Fibroblast of upper back skin (primary cell): Measurements from ENCODE around the gene GPATCH4.
"Not testable (repeated sequence)": the region's sequence is repeated elsewhere in the genome, so short reads cannot be mapped to it uniquely, and the experiment has no call there.

Experiments used
- DNase-seq: peaks from one replicate; pipeline ENCODE4 v3.0.0-alpha.2; 2013

GPATCH4 gene

DNA sequence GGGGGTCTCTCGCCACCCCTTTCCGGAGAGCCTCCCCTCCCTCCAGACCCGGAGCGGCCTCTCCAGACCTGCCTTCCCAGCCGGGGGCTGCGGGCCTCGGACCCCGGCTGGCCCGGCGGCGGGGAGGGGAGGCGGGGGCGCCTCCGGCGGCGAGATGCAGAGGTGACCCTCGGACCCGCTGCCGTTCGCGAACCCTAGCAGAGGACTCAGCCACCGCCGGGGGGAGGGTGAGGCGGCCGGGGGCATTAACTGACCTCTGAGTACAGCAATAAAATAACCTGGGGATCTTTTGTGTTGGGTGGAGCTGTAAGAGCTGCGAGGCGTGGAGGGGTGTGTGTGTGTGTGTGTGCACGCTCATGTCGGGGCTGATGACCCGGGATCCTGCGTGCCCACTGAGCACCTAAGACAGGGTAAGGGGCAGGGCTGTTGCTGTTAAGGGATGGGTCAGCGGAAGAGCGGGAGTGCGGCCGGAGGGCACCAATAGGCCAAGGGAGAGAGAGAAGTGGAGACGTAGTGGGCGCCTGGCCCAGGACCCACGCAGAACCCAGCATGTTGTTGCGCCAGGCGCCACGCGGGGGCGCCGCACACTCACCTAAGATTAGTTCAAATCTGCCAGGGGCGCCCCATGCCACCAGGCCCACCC lies 24.3 kb upstream of the GPATCH4 start:
- DNase-seq, result no peak

DNA sequence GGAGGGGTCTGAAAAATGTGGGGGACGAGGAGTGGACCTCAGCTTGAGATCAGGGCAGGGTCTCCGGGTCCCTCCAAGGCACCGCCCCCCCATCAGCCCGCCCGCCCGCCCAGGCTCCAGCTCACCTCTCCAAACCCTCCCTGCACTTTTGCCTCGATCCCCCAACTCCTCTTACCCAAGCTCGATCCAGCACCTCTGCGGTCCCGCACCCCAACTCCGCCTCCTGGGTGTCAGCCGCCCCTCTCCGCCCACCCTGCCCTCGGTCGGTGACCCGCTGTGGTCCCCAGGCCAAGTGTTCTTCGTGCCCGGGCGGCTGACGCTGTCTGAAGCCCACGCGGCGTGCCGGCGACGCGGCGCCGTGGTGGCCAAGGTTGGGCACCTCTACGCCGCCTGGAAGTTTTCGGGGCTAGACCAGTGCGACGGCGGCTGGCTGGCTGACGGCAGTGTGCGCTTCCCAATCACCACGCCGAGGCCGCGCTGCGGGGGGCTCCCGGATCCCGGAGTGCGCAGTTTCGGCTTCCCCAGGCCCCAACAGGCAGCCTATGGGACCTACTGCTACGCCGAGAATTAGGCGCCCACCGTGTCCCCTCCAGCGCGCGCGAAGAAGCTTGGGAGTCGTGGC lies 23.6 kb upstream of the GPATCH4 start:
- no peak for DNase-seq

DNA sequence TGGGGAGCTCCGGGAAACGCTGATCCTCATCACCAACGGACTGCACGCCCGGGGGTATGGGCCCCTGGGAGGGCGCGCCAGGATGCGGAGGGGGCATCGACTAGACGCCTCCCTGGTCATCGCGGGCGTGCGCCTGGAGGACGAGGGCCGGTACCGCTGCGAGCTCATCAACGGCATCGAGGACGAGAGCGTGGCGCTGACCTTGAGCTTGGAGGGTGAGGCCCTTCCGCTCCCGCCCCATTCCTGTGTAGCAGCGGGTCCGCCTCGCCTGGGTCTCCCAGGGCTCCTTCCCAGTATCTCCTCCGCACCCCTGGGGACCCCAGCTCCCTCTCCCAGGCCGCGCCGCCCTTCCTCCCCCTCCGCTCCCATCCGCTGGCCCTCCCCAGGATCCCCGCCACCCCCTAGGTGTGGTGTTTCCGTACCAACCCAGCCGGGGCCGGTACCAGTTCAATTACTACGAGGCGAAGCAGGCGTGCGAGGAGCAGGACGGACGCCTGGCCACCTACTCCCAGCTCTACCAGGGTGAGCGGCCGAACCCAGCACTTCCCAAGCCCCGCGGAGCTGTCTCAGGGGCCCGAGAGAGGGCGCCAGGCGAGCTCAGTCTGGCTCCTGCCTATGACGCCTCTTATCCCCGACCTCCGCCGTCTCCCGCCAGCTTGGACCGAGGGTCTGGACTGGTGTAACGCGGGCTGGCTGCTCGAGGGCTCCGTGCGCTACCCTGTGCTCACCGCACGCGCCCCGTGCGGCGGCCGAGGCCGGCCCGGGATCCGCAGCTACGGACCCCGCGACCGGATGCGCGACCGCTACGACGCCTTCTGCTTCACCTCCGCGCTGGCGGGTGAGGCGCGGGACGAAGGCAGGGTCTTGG lies 22.9 kb upstream of the GPATCH4 start:
- peak; percentile 31 for DNase-seq

DNA sequence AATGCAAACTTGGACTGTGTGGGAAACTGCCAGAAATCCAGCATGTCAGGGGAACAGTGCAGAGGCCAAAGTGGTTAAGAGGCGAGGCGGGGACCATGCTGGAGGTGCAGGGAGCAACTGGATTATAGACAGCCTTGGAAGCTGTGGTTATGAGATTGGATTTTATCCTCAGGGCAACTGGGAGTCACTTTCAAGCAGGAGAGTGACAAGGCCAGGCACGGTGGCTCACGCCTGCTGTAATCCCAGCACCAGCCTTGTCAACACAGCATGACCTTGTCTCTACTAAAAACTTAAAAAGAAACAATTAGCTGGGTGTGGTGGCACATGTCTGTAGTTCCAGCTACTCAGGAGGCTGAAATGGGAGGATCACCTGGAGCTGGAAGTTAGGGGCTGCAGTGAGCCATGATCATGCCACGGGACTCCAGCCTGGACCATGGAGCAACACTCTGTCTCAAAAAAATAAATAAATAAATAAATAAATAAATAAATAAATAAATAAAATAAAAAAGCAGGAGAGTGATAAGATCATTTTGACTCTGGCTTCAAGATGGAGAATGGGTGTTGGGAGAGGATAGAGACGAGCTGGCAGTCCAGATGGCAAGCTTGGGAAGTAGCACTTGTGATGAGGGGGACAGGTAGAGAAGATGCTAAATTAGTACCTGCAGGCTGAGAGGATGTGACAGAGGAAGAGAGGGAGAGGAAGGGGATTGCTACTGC lies 21.5 kb upstream of the GPATCH4 start:
- DNase-seq, result no peak

DNA sequence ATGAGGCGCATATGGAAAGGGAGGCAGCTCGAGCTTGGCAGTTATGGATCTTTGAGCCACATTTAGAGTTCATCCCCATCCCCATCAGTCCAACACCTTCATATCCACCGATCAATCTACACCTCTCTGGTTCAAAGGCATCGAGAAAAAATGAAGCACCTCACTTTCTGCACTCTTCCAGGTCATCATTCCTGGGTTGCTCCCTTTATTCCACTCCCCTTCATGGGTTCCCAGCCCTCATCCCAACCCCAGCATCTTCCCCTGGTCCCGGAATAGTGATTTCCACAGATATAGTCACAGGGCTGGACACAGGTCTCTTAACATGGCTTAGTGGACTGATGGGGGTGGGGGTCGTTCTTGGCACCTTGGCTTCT lies 18.3 kb upstream of the GPATCH4 start:
- DNase-seq, result no peak

DNA sequence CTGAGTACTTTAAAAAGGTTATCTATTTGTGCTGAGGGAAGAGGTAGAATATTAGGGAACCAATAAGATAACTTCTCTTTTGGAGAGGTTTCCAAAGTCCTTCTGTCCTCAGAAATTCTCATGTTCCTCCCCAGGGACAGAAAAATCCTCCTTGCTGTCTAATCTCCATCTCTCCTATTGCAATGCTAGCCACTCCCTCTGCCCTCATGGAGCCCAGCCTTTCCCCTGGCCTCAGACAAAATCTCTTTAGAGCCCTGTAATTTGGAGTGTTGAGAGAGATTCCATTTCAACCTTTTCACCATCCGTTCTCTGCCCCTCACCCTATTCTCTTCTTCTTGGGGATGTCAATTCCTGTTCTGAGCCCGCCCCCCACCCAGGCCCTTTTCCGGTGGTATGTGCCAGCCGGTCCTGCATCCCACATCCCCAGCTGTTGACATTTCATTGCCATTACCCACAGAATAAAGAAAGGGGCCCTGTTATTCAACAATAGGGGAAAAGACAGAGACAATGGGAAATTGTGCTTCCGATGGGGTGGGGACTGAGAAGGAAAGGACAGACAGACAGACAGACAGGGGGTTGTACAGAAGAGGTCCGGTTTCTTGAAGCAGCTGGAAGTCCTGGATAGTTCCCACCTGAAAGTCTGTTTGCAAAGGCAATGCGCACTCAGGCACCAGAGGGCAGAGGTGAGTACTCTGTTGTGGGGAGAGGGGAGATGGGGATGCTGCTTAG lies 17.7 kb upstream of the GPATCH4 start, which contains the start of gene HAPLN2:
TSS of gene HAPLN2 (plus strand) at position 563 of the 729 bp plus-strand sequence. CDS start 4,076 bp downstream, outside the sequence.
- DNase-seq, result no peak

DNA sequence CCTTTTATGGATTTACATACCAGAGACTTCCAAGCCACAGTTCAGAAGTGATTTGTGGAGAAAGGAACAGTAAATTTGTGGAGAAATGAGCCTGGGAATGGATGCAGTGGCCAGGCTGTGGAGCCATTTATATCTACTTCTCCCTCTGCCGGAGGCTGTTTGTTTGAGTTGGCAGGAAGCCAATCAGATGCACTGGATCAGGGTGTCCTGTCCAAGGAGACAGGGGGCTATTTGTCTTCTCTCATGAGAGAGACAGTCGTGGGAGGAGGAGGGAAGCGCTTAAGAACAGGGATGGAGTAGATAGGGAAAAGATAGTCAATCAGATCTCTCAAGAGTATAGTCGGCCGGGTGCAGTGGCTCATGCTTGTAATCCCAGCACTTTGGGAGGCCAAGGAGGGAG lies 15.2 kb upstream of the GPATCH4 start:
- DNase-seq, result peak; percentile 43

DNA sequence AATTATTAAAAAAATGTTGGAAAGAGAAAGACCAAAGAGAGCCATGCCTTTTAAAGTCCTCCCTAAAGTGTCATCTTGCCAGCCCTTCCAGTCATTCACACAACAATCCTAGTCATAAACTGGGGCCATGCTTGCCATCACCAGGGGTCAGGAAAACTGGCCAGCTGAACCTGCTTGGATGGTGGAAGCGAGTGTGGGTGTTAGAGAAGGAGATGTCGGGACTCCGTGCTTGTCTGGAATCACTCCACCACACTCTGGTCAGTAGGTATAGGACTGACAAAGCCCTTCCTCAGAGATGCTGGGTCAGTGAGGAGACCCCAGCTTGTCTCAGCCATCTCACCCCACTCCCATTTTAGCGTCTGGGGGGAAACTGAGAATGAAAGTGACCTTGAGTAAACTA lies 14.7 kb upstream of the GPATCH4 start:
- DNase-seq, result no peak

DNA sequence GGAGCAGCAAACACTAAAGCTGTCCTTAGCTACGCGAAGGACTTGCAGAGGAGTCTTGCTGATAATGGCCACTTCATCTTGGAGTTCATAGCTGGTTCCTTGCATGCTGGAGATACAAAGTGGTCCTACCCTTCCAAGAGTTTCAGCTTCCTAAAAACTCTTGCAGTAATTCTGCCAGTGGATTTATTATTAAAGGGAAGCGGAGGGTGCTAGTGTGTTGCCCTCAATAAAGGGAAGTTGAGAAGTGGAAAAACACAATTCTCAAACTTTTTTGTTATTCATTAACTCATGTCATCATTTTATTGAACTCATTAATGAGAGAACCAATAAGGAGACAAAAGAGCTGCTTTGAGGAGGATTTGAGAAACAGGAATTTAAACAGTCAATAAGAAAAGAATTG lies 11.4 kb upstream of the GPATCH4 start:
- no peak for DNase-seq

DNA sequence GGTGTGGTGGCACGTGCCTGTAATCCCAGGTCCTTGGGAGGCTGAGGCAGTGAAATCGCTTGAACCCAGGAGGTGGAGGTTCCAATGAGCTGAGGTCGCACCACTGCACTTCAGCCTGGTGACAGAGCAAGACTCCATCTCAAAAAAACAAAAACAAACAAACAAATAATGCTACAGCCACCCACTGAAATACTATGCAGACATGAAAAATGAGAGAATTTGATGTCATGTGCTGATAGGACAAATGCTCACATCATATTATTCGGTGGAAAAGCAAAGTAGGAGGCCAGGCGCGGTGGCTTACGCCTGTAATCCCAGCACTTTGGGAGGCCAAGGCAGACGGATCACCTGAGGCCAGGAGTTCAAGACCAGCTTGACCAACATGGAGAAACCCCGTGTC lies 8.8 kb upstream of the GPATCH4 start:
- DNase-seq, result not testable (repeated sequence)

DNA sequence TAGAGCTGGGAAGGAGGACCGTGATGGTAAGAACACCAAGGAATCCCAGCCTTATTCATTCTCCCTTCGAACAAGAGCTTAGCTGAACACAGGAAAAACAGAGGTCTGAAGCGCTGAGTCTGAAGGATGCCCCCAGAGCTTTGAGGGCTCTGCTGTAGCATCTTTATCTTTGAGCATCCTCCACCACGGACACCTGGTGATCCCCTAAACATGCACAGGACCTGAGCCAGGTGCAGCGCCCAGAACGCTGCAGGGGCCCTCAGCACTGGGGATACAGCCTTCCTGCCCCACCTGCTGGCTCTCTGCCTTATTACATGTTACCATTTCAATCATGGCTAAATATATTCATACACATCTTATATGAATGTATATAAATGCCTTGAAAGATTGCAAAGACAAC lies 7.7 kb upstream of the GPATCH4 start:
- DNase-seq, result peak; percentile 30

DNA sequence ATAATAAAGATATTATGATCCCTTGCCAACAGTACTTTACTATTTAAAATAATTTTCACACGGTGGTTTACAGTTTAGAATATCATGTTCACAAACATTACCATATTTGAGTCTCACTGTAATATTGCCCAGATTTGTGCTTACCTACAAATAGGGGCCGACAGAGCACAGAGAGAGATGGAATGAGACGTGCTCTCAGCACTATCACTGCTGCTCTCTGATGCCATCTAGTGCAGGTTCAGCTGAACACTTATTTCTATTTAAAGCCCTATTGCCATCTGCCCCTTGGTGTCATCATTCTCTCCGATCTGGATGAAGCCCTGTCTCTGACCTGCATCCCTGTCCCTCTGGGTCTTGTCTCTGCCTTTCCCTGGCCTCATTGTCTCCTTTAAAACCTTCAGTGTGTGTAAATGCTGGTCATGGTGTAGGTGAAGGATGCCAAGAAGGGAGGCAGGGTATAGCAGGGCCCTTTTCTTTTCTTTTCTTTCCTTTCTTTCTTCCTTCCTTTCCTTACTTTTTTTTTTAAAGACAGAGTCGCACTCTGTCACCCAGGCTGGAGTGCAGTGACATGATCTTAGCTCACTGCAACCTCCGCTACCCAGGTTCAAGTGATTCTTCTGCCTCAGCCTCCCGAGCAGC lies 6.9 kb upstream of the GPATCH4 start:
- DNase-seq, result peak; percentile 71

DNA sequence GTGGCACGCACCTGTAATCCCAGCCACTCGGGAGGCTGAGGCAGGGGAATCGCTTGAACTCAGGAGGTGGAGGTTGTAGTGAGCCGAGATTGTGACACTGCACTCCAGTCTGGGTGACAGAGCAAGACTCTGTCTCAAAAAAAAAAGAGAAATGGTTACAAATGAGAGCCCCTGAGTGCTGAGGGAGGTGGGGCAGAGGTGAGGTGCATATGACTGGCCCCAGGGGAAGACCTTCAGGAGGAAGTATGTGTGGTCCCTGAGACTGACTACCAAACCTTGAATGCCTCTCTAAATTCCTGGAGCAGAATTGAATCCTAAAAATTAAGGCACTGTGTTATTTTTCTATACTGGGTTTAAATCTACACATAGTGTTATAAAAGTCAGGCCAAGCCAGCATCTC lies 6.1 kb upstream of the GPATCH4 start:
- DNase-seq, result not testable (repeated sequence)

DNA sequence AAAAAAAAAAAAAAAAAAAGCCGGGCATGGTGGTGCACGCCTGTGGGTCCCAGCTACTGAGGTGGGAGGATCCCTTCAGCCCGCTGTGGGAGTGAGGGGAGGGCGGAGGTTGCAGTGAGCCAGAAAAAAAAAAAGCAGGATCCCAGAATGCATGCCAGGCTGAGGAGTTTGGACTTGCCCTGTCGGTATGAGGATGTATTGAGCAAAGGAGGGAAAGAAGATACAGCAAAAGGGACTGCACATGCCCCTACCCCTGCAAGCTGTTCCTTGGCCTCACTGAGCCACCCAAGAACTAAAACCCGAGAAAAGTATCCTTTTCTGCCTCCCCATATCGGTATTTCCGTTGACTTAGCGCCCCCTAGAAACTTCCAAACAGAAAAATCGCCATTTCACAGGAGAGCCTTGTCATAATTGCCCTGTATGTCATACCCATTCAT lies 1.3 kb upstream of the GPATCH4 start:
- no peak for DNase-seq

DNA sequence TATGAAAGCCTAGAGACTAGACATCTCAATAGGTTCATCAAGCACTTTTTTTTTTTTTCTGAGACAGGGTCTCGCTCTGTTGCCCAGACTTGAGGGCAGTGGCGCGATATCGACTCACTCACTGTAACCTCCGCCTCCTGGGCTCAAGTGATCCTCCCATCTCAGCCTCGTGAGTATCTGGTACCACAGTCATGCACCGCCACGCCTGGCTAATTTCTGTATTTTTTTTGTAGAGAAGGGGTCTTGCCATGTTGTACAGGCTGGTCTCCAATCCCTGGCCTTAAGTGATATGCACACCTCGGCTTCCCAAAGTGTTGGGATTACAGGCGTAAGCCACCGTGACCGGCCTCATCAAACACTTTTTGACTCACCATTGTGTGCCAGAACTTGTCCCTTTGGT lies 613 bp upstream of the GPATCH4 start:
- DNase-seq, result no peak

DNA sequence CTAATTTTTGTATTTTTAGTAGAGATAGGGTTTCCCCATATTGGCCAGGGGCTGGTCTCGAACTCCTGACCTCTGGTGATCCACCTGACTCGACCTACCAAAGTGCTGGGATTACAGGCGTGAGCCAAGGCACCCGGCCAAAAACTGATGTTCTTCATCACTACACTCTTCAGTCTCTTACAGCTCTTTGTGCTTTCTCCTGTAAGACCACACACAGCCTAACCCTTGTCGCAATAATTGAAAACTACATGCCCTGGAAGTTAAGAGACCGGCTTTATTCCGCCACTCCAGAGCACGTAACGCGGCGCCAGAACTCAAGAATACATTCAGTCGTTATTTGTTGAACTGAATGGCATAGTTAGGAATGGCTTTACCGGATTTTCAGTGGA lies 552 bp downstream of the GPATCH4 start:
- DNase-seq, result no peak

DNA sequence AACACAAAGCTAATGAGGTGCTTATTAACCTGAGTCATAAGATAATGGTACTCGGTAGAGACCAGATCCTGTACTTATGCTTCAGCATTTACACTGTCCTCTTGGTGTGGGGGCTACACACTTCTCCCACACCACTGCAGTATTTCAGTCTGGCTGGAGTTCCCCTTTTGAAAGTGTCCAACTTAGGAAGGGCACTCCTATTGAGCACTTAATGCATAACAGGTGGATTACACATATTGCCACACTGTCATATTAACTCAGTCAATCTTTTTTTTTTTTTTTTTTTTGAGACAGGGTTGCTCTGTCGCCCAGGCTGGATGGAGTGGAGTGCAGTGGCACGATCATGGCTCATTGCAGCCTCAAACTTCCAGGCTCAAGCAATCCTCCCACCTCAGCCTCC lies 1.5 kb downstream of the GPATCH4 start:
- DNase-seq, result no peak

DNA sequence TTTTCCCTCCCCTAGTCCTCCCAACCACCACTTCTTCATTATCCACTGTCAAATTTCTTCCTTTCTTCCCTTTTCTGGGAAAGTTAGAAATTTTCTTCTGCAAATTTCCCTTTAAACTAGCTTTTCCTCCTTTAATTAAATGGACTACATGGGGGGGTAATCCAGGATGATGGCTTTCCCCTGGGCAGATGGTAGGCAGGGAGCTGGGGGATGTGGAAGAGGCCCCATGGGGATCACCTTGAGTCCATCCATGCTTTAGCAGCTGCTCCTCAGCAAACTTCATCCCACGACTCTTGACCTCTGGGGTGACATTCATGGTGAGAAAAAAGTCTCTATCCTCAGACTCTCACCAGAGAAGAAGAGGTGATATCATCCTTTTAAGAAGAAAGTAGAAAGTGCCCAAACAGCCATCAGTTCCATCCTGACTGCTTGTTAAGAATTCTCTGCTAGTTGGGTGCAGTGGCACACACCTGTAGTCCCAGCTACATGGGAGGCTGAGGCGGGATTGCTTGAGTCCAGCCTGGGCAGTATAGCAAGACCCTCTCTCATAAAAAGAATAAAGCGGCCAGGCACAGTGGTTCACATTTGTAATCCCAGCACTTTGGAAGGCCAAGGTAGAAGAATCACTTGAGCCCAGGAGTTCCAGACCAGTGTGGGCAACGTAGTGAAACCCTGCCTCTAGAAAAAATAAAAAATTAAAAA lies 2.4 kb downstream of the GPATCH4 start:
- DNase-seq, result no peak

DNA sequence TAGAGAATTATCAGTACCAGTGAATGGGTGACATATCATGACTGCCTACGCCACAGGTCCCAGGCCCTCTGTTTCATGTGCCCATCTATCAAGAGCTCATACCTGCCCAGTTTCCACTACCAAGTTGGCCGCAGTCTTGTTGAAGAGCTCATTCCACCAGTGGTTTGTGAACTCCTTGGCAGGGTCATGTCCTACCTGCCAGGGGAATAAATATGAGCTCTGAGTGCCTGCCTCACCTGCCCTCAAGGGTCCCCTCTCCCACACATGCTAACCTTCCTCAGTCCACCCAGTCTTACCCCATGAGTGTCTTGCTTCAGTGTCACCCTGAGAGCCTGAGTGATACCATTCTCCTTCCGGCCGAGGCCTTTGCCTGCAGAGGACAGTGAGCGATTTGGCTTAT lies 3.2 kb downstream of the GPATCH4 start:
- no peak for DNase-seq

DNA sequence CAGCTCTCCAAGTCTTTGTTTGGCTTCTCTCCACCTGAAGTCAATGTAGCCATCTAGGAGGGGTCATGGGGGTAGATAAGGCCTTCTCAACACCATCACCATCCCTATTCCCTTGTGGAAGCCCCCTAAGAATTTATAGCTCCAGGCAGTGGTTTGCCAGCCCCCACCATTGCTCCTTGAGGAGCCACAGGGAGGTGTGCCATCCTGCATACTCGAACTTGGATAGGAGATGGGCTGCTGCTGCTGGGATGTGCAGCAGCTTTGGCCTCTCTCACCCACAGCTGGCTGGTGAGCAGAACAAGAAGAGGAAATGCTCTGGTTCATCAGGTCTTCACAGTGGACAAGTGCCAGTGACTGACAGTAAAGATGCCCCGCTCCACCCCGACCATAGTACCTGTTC lies 4.9 kb downstream of the GPATCH4 start:
- DNase-seq, result no peak

DNA sequence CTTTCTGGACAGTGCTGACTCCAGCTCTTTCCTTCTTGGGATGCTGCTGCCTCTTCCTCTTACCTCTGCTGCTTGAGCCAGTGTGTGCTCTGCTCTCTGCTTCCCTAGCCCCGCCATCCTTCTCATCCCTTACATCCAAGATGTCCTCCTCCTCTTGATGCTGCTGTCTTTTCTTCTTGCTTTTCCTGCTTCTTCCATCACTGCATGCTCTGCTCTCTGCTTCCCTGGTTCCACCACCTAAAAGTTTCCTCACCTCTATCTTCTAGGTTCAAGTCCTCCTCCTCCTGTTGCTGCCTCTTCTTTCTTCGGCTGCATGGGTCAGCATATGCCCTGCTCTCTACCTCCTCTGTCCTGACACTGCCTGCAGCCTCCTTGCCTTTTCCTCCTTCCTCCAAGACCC lies 6.3 kb downstream of the GPATCH4 start:
- DNase-seq, result no peak
